PC-9 (cell line): ENCODE measurements around the gene INPP5B. TPM values are rescaled to one million over a fixed set of nuclear protein-coding genes. Genes with fewer than 3 reads are reported as not detected.

Source experiments
- BruUV-seq: library from RNA; stranded (reverse); fragments of 400-500 nt; replicated peaks from 2 replicates; lab custom pipeline; 2021; lab: Mats Ljungman, UMichigan
- CTCF ChIA-PET: fragments of 300-600 bp; sonication (Branson Sonifier 250); formaldehyde crosslinking; loops from one replicate; lab custom pipeline; 2022; ENCODE audit warnings: antibody characterized with exemption; lab: Charles Lee
- POLR2A ChIA-PET: fragments of 300-600 bp; sonication (Branson Sonifier 250); formaldehyde crosslinking; loops from one replicate; lab custom pipeline; 2022; ENCODE audit warnings: antibody characterized with exemption; ENCODE audit not compliant: unreplicated experiment; lab: Charles Lee
- DNase-seq, 2 experiments: peaks; one replicate each; pipeline versions ENCODE4 v3.0.0 to v3.0.0-alpha.2; 2015 to 2022; ENCODE audit warnings: mixed read lengths in 1 of 2
- H2AFZ ChIP-seq: fragments of 200-600 bp; sonication (generic); 2 replicates; pipeline ENCODE4 v1.8.1; 2017; ENCODE audit warnings: antibody characterized with exemption
- H3F3A ChIP-seq: fragments of 200-600 bp; sonication (generic); 2 replicates; pipeline ENCODE4 v1.8.1; 2017; ENCODE audit warnings: antibody characterized with exemption, mild to moderate bottlenecking, low read depth; ENCODE audit not compliant: insufficient read depth
- H3K27ac ChIP-seq: fragments of 200-600 bp; sonication (generic); 2 replicates; pipeline ENCODE4 v1.6.1; 2016; ENCODE audit warnings: mixed run types
- H3K27me3 ChIP-seq: fragments of 200-600 bp; sonication (generic); 2 replicates; pipeline ENCODE4 v1.6.1; 2016; ENCODE audit warnings: low read depth, mixed run types; ENCODE audit not compliant: insufficient read depth
- H3K36me3 ChIP-seq: fragments of 200-600 bp; sonication (generic); 2 replicates; pipeline ENCODE4 v1.6.1; 2016; ENCODE audit warnings: low read depth, mixed run types
- H3K4me1 ChIP-seq: fragments of 200-600 bp; sonication (generic); replicated peaks from 2 replicates; pipeline ENCODE4 v1.6.1; 2016; ENCODE audit warnings: mixed run types; ENCODE audit not compliant: insufficient read depth
- H3K4me2 ChIP-seq: fragments of 200-600 bp; sonication (generic); 2 replicates; pipeline ENCODE4 v1.6.1; 2017; ENCODE audit warnings: mixed run types
- H3K4me3 ChIP-seq: fragments of 200-600 bp; sonication (generic); 2 replicates; pipeline ENCODE4 v1.6.1; 2016; ENCODE audit warnings: mixed run types
- H3K79me2 ChIP-seq: fragments of 200-600 bp; sonication (generic); 2 replicates; pipeline ENCODE4 v1.6.1; 2017; ENCODE audit warnings: low read depth, mixed run types
- H3K9me2 ChIP-seq: fragments of 200-600 bp; sonication (generic); 2 replicates; pipeline ENCODE4 v1.8.1; 2017; ENCODE audit warnings: mild to moderate bottlenecking; ENCODE audit not compliant: insufficient read depth
- H3K9me3 ChIP-seq: fragments of 200-600 bp; sonication (generic); 2 replicates; pipeline ENCODE4 v1.8.1; 2016; ENCODE audit warnings: low read depth; ENCODE audit not compliant: insufficient read depth
- H4K20me1 ChIP-seq: fragments of 200-600 bp; sonication (generic); 2 replicates; pipeline ENCODE4 v1.8.1; 2017; ENCODE audit not compliant: insufficient read depth
- CTCF ChIP-seq: fragments of 200-600 bp; sonication (generic); conservative IDR thresholded peaks from 2 replicates; pipeline ENCODE4 v1.6.1; 2017; ENCODE audit warnings: mixed run types, antibody characterized with exemption, mild to moderate bottlenecking, moderate library complexity
- EZH2 ChIP-seq: fragments of 200-600 bp; sonication (generic); IDR thresholded peaks from 2 replicates; pipeline ENCODE4 v1.8.0; 2017; ENCODE audit warnings: antibody characterized with exemption, low read depth
- intact Hi-C: fragments of 100-400 bp; cut with micrococcal nuclease; formaldehyde crosslinking; loops from one replicate; pipeline ENCODE4 v1.10.0; 2022; ENCODE audit not compliant: unreplicated experiment
- total RNA-seq: library from RNA; stranded (reverse); gene quantifications from 2 replicates; pipeline ENCODE4 v1.2.3, GENCODE V29; 2021

INPP5B gene
- total RNA-seq, 1 experiment from 2014 or later, result 28.1 TPM

- H3K4me2 ChIP-seq, result no peak overlapping the region
- TF ChIP-seq CTCF (no peak), EZH2 (no peak)
Measured at GRCh38 chr1:37945251-37945650, 1.6 kb downstream of the INPP5B start.

GRCh38 chr1:37944816-37945215, 2.0 kb downstream of the INPP5B start:
- no peak for TF ChIP-seq CTCF
- TF ChIP-seq EZH2, result no peak
- H3K9me2 ChIP-seq, result no peaks in the 10 kb centered on the region
- intact Hi-C loops, result no loop called here
- BruUV-seq, result no TSS peak
- H3K4me3 ChIP-seq, result no peak overlapping the region
- no peak for DNase-seq
- H3K4me1 ChIP-seq, result peaks cover 16% of the 10 kb centered on the region
- no peaks in the 10 kb centered on the region for H3K27me3 ChIP-seq
- no peaks in the 10 kb centered on the region for H3K79me2 ChIP-seq
- no peaks in the 10 kb centered on the region for H3K9me3 ChIP-seq
- ChIA-PET CTCF (no interaction called here), POLR2A (no interaction called here)
- peaks cover 14% of the 10 kb centered on the region for H3F3A ChIP-seq
- no peak overlapping the region for H3K27ac ChIP-seq
- no peaks in the 10 kb centered on the region for H4K20me1 ChIP-seq
- H2AFZ ChIP-seq, result no peak overlapping the region
- H3K36me3 ChIP-seq, result no peaks in the 10 kb centered on the region
- no peak overlapping the region for H3K4me2 ChIP-seq

More at GRCh38 chr1:37945251-37945650, 1.6 kb downstream of the INPP5B start:
- no peaks in the 10 kb centered on the region for H3K27me3 ChIP-seq
- no peaks in the 10 kb centered on the region for H3K9me2 ChIP-seq
- POLR2A ChIA-PET, result no interaction called here
- no peak overlapping the region for H3K27ac ChIP-seq
- peaks cover 14% of the 10 kb centered on the region for H3K4me1 ChIP-seq
- no peak for DNase-seq
- H2AFZ ChIP-seq, result no peak overlapping the region
- no peaks in the 10 kb centered on the region for H3K79me2 ChIP-seq
- intact Hi-C loops, result no loop called here
- CTCF ChIA-PET, result no interaction called here
- H3K4me3 ChIP-seq, result no peak overlapping the region
- peaks cover 10% of the 10 kb centered on the region for H3F3A ChIP-seq
- no peaks in the 10 kb centered on the region for H4K20me1 ChIP-seq
- no TSS peak for BruUV-seq
- no peaks in the 10 kb centered on the region for H3K9me3 ChIP-seq
- H3K36me3 ChIP-seq, result no peaks in the 10 kb centered on the region

- Histone ChIP-seq H3K4me1 (peaks cover 13% of the 10 kb centered on the region), H3K4me3 (no peak overlapping the region), H4K20me1 (no peaks in the 10 kb centered on the region), H3K9me3 (no peaks in the 10 kb centered on the region), H3F3A (peaks cover 11% of the 10 kb centered on the region), H3K79me2 (no peaks in the 10 kb centered on the region), H3K36me3 (no peaks in the 10 kb centered on the region), H2AFZ (no peak overlapping the region), H3K9me2 (no peaks in the 10 kb centered on the region), H3K4me2 (no peak overlapping the region), H3K27ac (no peak overlapping the region), H3K27me3 (no peaks in the 10 kb centered on the region)
- no peak for TF ChIP-seq CTCF
- TF ChIP-seq EZH2, result no peak
- intact Hi-C loops, result no loop called here
- POLR2A ChIA-PET, result no interaction called here
- no peak for DNase-seq
- no TSS peak for BruUV-seq
- CTCF ChIA-PET, result no interaction called here
Measured at GRCh38 chr1:37944086-37944763, 2.6 kb downstream of the INPP5B start.
